GM19238 (cell line): Measurements from ENCODE around the gene TTLL11.

Source experiments
- DNase-seq: peaks from one replicate; pipeline ENCODE4 v3.0.0; 2011; ENCODE audit warnings: low spot score; ENCODE audit not compliant: insufficient read length

TTLL11 gene

DNA sequence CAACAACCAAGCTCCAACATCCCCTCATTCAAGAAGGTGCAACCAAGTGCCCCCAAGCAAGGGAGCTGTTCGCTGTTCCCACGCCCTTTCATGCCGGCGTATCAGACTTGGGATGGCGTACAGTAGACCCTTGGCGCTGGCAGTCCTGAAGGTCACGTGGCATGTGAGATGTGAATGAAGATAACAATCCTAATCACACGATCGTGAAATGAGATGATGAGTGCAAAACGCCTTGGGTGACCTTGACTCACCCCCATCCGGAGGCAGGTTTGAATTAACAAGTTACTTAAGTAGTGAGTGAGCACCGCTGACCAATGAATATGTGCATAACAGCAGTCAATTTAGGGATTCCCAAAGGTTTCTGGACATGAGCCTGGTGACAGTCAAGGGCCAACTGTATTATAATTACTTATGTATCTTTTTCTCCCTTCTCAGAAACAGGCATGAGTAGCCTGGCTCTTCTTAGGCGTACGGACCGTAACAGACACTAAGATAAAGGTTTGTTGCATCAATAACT lies 150.2 kb downstream of the TTLL11 start:
- no peak for DNase-seq

DNA sequence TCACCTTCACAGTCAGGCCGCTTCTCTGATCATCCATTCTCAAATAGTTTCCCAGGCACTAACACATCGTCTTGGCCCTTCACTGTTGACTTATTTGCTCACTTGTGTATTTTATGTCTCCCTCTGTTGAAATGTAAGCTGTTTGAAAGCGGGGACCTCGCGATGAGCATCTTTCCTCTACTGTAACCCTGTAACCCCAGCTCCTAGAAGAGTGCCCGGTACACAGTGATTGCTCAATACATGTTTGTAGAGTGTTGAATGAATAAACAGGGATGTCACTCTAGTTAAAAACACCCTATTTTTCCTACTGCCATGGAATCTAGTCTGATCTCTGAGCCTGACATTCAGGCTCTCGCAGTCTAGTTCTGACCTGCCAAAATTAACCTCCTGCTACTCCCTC lies 150.8 kb downstream of the TTLL11 start:
- DNase-seq, result no peak

DNA sequence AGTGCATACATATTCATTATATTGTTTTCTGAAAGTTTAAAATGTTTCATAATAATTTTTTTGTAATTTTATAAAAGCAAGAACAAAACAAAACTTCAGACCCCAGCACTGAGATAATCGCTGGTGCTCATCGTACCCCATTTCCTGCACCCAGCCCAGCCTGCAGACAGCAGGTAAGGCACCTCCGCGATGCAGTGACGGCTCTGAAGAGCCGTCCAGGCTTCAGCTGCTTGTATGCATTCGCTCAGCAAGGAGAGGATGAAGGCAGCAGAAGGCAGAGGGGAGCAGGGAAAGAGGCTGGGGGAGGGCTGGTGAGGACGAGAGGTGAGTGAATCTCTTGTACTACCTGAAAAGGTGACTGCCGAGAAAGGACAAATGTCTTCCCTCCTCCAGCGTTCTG lies 153.5 kb downstream of the TTLL11 start:
- DNase-seq, result no peak

DNA sequence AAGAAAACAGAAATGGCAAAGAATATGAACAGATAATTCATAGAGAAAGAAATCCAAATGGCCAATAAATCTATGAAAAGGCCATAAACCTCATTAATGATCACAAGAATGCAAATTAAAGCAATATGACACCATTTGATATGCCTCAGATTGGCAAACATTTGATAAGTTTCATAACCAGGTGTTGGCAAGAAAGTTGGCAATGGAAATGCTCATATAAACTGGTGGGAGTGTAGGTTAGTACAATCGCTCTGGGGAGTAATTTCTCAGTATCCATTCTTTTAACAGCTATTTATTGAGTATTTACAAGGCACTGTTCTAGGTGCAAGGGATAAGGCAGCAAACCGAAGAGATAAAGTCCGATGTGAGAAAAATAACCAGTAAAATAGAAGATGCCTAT lies 154.5 kb downstream of the TTLL11 start:
- DNase-seq, result no peak

DNA sequence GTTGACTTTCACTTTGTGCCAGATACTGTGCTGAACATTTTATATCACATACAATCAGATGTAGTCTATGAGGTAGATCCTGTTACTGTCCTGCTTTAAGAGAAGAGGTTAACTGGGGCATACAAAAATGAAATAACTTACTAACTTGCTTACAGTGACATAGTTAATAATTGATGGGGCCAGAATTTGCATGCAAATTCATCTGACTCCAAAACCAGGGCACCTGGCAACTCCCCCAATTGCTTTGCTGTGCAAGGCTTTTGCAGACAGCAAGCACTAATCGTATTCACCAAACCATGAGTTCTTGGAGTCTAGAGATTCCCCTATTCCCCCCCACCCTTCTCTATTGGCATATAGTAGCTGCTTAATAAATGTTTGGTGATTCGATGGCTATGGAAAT lies 155.9 kb downstream of the TTLL11 start:
- peak; percentile 34 for DNase-seq

DNA sequence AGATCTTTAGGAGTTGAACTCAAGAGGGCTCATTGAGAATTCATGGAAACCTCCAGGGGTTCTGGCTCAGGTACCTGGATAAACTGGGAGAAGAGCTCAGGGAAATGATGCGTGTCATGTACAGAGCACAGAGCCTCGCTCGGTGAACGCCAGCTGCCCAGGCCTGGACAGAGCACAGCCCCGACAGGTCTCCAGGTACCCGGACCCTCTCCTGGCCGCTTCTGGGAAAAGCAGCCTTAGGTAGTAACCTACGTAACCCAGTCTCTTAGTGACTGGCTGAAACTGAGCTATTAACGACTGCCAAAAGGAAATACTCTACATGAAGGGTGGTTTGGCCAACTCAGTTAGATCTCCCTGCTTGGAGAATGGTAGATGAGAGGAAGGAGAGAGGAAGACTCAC lies 157.4 kb downstream of the TTLL11 start:
- no peak for DNase-seq

- DNase-seq, result no peak
Measured at GRCh38 chr9:121930956-121931355, 162.2 kb downstream of the TTLL11 start.

GRCh38 chr9:121929893-121930875 lies 162.9 kb downstream of the TTLL11 start:
- DNase-seq, result no peak

GRCh38 chr9:121927636-121928035 lies 165.5 kb downstream of the TTLL11 start:
- no peak for DNase-seq

DNA sequence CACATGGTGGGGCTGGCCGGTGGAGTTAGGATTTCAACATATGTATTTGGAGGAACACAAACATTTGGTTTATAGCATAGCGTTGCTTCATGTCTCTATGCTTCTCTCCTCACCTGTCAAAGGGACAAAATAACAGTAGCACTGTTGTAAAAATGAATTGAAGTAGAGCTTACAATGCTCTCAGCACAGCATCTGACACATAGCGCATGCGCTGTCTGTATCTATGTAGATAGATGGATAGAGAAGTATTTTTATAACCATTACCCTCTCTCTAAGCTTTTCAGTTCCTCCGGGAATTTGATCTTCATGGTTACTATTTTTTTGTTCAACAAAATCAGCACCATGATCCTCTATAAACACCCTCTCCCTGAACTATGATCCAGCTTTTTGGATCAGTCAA lies 166.0 kb downstream of the TTLL11 start:
- no peak for DNase-seq

DNA sequence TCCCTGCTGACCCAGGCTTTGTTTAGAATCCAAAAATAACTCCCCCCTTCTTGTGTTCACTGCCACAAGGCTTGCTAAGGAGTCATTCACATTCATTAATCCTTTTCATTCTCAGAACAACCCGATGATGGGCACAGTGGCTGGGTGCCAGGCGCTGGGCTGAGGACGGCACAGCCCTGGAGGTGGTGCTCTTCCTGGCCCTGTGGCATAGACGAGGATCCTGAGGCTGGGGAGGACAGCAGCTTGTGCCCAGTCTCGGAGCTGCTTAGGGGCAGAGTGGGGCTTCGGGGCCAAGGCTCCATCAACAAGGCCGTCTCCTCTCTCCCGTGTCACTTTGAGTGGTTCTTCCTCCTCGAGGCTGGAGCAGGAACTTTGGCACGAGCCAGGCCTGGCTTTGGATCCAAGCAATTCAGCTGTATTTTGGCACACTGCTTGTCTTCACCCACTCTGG lies 166.7 kb downstream of the TTLL11 start:
- no peak for DNase-seq

DNA sequence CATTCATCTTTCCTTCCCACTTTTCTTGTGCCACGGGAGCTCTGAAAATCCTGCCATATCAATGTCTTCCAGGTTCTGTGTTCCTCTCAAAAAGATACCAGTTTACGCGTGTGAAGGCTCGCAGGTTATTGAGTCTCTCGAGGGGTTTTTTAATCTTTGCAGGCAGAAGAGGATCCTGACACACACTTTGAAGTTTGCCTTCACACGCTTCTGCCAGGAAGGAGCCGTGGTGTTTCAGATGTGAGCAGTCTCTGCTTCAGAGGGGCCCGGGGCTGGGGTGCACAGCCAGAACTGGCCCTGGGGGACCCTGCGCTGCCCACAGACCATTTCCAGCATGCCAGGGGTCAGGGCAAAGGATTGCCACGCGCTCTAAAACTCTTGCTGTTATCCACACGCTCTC lies 167.2 kb downstream of the TTLL11 start:
- DNase-seq, result no peak

GRCh38 chr9:121924700-121925099 lies 168.4 kb downstream of the TTLL11 start:
- no peak for DNase-seq

DNA sequence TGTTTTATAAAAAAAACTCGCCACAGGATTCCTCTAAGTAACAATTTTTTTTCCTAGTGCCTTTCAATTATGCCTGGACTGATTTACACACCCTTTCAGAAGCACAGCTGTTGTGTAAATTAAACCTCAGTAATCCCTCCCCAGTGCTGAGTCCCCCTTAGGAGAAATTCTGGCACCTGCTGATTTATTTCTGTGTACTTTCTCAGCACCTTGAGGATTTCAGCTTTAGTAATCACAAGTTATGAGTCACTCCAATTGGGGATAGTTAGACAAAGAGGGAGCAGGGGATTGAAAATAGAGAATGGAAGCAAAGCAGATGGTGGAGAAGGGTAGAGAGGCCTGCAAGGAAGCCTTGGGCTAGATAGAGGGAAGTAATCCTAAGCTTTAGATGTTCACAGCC lies 171.7 kb downstream of the TTLL11 start:
- DNase-seq, result no peak

GRCh38 chr9:121917375-121918335 lies 175.5 kb downstream of the TTLL11 start:
- no peak for DNase-seq

DNA sequence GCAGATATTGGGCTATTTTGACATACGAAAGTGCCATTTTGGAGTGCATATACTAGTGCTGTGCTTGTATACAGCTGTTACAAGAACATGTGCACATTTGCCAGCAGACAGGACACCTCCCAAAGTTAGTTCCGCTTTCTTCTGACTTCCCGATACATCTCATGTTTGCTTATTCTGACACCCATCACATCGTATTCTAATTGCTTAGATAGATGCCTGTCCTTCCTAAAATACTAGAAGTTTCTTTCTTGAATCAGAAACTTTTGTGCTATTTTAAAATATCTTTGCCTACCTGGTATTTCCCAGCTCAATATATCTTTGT lies 177.8 kb downstream of the TTLL11 start:
- DNase-seq, result no peak

- no peak for DNase-seq
Measured at GRCh38 chr9:121914604-121915303, 178.4 kb downstream of the TTLL11 start.

- DNase-seq, result no peak
Measured at GRCh38 chr9:121914017-121914595, 179.0 kb downstream of the TTLL11 start.

GRCh38 chr9:121912812-121913627 lies 180.1 kb downstream of the TTLL11 start:
- no peak for DNase-seq

- DNase-seq, result no peak
Measured at GRCh38 chr9:121910491-121911040, 182.5 kb downstream of the TTLL11 start.
